HG03135 (cell line): Measurements from ENCODE around the gene CABLES2.
"Not testable (repeated sequence)": the region's sequence is repeated elsewhere in the genome, so short reads cannot be mapped to it uniquely, and the experiment has no call there.

Experiments used
- ATAC-seq: cut with Tn5 transposase; IDR thresholded peaks from one replicate; pipeline ENCODE4 v1.9.1; 2021; ENCODE audit warnings: mild to moderate bottlenecking, moderate library complexity; ENCODE audit not compliant: unreplicated experiment

CABLES2 gene

DNA sequence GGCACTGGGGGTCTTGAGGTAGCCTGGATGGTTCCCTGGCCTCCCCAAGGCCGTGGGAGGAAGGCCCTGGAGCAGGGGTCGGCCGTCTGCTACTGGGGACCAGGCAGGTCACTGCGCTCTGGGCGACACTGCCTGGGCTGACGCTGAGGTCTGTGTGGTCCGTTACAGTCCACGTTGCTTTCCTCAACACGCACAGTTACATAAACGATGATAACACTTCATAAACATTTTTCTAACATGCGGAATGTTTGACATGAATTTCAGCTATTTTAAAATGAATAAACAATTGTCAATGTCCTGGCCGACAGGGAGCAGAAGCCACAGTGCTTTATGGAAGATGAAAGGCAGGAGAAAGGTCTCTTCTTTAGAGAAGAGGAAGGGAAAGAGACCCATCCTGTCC, 30.4 kb upstream of the CABLES2 start:
- no peak for ATAC-seq

DNA sequence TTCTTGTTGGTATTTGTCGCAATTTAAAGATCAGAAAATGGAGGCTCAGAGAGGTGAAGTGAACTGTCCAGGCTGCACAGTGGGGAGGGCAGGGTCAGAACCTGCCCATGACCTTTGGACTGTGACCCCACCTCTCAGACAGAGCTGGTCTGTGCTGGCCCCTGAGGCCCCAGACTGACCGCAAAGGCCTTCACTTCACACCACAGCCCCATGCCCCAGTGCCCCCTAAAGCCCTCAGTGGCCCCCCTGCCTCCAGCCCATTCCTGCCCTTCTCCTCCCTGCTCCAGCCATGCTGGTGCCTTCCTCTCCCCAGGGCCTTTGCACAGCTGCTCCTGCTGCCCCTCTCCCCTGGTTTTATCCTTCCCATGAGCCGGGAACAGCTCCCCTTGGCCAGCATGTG, 29.6 kb upstream of the CABLES2 start:
- ATAC-seq = no peak

DNA sequence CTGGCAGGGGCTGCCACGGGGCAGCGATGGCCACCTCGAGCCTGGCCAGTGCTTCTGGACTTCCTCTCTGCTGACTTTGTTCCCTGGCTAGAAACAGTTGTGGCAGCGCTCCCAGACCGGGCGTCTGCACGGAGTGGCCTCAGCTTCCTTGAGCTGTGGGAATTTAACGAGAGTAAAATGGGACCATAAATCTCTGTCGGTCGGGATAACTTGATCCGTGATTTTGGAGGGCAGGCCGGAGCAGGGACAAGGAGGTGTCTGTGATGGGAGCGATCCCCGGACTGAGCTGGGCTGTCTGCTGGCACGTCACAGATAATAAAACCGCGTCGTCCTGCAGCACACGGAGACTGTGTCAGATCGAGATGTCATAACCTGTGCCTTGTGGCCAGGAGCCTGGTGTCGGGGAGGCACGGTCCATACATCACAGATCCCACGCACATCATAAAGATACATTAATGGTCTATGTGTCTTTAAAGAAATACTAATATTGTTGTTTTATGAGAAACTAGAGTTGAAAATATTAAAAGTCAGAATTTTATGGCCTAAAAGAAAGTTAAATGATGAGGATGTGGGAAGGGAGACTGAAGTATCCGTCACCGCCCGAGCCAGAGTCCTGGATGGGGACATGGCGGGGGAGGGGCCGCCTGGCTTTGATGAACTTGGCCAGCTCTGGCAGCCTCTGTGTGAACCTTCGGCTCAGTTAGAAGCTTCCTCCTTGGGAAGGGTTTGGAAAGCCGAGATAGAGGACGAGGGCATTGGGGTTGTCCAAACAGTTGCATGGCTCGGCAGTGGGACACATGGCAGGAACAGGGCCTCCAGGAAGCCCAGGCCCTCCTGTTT, 26.8 kb upstream of the CABLES2 start:
- no peak for ATAC-seq

DNA sequence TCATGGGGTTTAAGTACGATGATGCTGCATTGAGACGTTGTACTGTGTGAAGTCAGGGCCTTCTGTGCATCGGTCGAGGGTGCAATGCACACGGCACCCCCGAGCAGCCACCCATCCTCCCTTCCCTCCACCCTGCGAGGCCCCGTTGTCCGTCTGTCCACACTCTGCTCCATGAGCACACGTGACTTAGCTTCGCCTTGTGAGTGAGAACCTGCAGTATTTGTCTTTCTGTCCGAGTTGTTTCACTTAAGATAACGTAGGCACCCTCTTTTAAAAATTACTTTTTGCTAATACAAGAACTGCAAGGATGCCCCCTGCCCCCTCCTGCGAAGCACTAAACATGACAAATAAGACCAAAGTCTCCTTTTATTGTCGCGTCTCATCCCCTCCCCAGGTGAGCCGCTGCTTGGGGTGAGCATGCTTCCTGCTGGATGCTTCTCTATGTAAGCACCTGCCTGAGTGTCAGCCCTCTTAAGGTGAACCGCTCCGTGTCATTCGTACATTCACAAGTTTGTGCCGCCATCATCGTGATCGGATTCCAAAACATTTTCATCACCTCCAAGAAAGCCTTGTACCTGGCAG, 23.9 kb upstream of the CABLES2 start:
- ATAC-seq = no peak

DNA sequence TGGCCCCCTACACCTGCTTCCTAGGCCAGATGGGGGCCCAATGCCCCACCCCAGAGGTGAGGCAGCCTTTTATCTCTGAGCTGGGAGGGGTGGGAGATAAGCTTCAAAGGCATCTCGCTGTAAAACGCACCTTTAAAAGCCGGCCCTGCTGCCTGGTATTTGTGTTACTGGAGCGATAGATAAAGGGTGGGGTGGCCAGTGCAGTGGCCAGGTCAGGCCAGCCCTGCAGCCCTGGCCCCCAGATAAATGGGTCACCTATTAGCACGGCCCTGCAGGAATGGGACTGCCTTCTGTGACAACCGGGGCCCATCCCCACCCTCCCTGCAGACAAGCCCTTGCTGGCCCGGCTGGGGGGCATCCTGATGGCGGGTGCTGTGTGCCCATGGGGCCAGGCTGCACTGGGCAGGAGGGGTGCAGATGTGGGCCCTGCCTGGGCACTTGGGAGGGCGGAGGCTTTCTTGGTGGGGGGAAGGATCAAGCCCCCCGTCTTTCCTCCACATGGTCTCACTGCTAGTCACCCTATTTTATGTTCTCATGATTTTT, 23.3 kb upstream of the CABLES2 start:
- no peak for ATAC-seq

DNA sequence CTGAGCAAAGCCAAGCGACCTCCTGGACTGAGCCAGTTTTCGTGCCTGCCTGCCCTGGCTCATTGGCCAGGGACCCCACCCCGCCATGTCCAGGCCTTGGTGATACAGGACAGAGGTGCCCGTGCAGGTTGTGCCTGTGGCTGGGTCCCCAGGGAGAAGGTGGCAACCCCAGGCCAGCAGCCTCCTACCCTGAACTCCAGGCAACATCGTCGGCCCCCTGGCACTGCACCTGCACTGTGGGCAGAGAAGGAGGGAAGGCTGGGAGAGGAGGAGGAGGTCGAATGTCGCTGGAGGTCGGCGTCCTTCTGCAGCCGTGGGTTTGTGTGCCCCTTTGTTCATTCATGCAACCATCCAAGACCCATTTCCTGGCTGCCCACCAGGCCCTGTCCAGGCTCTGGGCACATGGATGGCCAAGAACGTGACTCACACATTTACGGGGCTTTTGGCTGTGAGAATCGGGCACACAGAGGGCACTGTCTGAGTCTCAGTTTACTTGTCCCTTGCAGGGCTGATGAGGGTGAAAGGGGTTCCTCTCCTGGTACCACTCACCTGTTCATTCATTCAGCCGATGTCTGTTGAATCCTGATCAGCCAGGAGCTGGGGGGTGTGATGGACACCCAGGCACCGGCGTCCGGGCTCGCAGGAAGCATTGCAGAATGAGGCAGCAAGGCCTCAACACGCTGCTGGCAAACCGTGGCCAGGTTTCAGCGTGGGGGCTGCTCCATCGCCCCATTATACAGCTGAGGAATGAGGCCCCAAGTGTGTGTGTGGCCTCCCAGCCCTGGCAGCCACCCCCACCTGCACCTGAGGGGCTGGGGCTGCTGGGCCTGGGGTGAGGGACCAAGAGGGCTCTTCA, 22.6 kb upstream of the CABLES2 start:
- ATAC-seq = no peak

DNA sequence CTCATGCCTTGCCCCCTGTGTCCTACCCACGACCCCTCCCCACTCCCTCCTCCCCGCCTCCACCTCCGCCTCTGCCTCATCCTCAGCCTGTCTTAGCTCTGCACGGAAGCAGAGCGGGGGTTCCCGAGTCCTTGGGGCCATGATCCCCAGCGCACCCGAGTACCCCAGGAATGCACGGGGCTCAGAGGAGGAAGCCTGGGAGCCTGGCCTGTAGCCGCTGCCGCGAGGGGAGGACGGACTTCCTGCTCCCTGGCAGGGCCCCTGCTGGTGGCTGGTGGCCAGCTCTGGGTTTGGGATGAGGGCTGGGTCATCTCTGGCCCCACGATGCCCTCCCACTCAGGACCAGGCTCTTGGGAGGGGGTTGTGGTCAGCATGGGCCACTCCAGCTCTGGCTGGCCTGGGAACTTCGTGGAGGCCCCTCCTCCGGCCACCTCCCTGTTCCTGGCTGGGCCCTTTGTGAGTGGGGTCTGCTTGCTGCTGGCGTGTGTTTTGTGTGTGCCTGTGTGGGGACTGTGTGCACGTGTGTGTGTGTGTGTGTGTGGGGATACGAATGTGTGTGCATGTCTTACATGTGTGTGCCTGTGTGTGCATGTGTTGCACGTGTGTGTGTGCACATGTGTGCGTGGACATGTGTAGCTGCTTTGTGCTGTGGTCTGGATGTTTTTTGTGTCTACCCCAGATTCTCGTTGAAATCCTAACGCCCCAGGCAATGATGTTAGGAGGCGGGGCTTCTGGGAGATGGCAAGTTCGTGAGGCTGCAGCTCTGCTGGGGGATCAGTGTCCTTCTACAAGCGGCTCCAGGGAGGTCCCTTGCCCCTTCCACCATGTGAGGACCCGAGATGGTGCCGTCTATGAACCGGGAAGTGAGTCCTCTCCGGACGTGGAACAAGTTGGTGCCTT, 21.6 kb upstream of the CABLES2 start:
- ATAC-seq = no peak

DNA sequence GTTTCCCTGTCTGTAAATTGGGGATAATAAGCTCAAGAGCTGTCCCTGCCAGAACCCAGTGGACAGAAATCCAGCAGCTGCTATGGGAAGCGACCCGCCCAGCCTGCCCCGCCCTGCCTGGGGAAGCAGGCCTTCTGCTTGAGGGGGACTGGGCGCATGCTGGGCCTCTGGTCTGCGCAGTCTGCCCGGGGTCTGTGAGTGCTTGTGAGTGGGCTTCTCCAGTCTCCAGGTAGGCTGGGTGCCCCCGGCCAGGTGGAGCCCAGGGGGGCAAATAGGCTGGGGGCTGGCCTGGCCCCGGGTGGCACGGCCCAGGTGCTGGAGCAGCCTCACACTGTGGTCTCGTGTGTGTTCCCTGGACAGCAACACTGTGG, 20.9 kb upstream of the CABLES2 start:
- no peak for ATAC-seq

DNA sequence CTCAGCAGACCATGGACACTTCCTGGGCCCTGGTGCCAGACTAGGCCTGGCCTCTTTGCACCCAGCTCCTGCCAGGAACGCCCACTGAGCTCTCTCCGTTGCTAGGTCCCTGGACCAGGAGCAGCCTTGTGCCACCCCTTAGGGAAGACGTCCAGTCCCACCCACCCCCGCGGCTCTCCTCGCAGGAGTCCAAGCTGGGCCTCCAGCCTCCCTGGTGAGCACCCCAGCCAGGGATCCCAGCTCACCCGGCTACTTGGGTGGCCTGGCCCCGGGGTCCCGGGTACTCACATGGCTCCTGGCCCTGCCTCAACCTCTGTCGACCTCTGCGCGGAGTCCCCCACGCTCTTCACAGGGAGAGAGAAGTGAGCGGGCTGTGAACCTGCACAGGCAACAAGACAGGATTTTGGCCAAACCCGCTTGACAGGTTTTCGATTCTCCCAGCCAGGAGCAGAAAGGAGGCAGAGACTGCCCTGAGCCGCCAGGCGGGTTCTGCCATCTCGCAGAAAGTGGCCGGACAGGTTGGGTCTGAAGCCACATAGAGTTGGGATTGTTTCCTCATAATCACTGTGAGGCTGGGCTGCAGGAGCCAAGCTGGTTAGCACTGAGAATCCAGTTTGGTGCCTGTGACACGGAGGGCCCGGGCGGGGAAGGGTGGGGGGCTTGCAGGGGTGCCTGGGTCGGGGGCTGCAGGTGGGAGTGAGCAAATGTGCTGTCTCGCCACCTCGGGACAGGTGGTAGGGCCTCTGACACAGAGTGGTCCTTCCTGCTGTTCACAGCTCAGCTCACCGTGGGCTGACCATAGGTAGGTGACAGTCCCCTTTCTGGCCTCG, 20.3 kb upstream of the CABLES2 start, which contains the start of gene RBBP8NL:
RBBP8NL (minus strand) TSS at position 368 of the 830 bp plus-strand sequence. CDS start 7,892 bp downstream, outside the sequence.
- ATAC-seq = no peak

DNA sequence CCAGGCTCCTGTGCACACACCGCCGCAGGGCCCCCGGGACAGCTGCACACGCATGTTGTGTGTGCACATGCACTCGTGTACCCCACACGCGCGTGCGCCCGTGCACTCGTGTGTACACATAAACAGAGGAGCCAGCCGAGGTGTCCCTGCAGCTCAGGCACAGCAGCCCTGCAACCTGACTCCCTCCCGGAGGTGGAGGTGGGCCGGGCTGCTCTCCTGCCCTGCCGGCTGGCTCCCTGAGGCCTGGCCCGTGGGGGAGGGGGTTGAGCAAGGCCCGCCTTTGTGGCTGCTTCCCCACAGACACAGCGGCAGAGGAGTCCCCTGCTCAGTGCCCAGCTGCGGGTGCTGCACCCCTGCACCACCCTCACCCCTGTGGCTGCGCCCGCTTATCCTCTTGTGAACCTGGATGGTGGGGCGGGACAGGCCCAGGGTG, 19.6 kb upstream of the CABLES2 start:
- no peak for ATAC-seq

DNA sequence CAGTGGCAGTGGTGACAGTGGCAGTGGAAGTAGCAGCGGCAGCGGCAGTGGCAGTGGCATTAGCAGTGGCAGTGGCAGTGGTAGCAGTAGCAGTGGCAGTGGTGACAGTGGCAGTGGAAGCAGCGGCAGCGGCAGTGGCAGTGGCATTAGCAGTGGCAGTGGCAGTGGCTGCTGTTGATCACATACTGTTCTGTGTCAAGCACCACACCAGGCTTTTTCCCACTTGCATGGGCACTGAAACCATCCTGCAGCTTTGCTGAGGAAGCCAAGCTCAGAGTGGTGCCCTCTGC, 18.9 kb upstream of the CABLES2 start:
- not testable (repeated sequence) for ATAC-seq

DNA sequence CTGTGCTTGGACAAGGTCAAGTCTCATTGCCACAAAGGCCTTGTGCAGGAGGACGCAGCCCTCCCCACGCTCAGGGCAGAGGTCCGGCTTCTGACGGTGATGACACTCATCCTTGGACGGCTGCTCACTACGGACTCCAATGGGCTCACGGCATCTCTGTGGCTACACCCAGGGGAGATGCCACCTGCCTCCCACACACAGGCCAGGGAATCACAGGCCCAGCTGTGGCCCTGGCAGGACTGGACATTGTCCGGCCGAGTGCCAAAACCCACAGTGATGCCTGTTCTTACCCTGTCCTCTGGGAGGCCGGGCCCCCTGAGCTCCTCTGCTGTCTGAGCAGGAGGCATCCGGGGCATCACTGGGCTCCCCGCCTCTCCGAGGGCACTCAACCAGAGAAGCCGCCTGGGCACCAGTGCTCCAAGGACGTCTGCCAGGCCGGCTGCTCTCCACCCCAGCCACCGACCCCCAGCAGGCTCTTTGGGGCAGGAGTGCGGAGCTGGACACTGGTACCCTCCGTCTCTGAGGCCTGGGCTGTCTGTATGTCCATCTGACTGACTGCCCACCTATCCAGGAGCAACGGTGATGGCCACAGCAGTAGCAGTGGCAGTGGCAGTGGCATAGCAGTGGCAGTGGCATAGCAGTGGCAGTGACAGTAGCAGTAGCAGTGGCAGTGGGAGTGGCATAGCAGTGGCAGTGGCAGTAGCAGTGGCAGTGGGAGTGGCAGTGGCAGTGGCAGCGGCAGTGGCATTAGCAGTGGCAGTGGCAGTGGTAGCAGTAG, 18.4 kb upstream of the CABLES2 start:
- ATAC-seq = no peak

DNA sequence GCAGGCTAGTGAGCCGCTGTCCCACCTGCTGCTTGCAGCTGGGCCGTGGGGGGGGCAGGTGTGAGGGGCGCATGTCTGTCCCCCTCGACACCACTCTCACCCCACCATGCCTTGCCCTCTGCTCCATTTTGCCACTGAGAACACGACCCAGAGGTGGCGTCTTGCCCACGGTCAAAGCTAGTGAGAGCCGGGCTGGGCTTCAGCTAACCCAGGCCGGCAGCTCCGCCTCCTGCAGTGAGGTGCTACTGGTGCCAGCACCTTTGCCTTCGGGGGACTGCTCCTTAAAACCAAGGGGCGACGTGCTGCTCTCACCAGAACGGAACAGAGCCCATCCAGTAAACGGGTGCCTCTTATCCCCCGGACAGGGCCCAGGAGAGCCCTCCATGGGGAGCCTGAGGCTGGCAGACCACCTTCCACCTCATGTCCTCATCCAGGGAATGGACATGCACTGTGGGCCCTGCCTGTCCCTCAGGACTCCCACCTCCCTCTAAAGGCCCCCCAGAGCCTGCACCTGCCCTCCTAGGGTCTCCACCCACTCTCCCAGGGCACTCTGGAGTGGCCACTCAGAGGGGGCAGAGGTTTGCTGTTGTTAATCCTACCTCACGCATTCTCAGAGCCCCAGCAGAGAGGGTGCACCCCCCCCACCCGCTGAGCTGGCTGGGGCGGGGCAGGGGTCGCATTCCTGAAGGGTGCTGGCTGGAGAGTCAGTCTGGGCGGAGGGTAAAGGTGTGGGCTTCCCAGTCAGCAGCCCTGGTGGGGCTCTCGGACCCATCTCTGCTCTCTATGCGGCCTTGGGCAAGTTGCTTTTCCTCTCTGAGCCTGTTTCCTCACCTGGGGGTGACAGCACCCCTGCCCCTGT, 17.4 kb upstream of the CABLES2 start:
- no peak for ATAC-seq

DNA sequence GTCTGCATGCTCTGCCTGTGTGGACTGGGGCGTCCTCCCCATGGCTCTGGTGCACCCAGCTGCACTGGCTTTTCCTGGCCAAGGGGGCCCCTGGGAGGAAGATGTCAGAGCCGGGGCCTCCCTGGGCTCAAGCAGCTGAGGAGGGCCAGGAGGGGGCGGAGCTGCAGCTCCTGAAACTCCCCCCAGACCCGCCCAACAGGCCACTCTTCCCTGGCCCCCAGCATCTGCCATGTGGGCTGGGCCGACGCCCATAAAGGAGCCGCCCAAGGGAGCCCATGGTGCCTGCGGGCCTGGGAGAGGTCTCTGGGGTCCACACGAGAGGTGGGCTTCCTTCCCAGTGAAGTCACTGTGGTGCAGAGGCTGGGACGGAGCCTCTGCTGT, 16.2 kb upstream of the CABLES2 start:
- ATAC-seq = no peak

DNA sequence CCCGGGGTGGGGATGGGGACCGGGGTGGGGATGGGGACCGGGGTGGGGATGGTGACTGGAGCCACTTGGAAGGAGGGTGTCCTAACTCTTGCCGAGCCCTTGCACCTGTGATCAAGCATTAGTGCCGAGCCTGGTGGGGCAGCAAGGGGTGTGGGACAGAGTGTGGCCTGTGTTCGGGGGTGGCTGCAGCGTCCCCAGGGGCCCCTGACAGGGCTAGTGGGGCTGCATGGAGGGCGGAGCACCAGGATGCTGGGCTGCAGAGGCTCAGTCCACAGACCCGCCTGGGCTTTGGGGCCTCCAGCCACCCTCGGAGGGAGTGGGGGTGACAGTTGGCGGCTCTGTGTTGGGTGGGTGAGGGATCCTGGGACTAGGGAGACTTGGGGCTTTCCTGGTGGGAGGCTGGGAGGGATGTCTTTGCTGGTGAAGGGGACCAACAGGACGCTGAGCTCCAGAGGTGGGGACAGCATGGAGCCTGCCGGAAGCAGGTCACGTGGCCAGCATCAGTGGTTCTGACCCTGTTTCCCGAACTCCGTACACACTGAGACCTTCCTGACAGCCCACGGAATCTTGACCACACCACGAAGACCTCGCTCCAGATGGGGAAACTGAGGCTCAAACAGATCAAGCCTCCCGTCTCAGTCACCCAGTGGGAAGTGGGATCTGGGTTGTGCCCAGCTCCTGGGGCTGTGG, 15.7 kb upstream of the CABLES2 start:
- no peak for ATAC-seq

DNA sequence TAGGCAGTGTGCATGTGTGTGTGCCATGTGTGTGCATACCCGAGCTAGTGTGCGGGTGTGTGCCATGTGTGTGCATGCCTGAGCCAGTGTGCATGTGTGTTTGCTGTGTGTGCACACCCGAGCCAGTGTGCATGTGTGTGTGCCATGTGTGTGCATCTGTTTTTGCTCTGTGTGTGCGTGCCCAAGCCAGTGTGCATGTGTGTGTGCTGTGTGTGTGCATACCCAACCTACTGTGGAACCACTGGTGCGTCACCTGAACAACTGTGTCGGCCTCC, 14.6 kb upstream of the CABLES2 start:
- ATAC-seq = no peak

DNA sequence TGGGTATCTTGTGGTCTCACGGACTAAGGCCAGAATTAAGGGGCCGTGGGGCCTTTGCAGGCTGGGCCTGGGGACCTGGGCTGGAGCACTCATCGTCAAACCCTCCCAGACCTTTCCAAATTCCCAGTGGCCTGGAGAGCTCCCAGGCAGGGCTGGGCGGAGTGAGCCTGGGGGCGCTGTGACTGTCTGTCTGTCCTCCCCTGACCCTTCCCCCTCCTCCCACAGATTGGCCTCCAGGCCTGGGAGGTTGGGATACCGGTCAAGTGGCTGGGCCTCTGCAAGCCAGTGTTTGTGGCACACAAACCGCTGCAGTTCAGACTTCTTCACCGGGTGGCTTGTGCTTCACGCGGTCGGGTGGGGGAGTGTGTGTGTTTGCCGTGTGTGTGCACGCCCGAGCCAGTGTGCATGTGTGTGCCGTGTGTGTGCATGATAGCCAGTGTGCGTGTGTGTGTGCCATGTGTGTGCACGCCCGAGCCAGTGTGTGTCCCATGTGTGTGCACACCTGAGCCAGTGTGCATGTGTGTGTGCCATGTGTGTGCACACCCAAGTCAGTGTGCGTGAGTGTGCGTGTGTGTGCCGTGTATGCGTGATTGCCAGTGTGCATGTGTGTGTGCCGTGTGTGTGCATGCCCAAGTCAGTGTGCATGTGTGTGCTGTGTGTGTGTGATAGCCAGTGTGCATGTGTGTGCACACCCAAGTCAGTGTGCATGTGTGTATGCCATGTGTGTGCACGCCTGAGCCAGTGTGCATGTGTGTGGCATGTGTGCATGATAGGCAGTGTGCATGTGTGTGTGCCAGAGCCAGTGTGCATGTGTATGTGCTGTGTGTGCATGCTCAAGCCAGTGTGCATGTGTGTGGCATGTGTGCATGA, 14.0 kb upstream of the CABLES2 start:
- no peak for ATAC-seq
